CD4-positive, alpha-beta T cell treated with Interferon gamma for 1 hour (primary cell): ENCODE results near the gene BHLHE41.

Experiments used
- DNase-seq: peaks from one replicate; pipeline ENCODE4 v3.0.0-alpha.2; 2020

The BHLHE41 gene

GRCh38 chr12:26124446-26125399 lies at the start of gene BHLHE41:
Gene BHLHE41 (minus strand): TSS chr12:26125037. CDS start chr12:26124779, 258 bp downstream.
- peak; percentile 48 for DNase-seq

- DNase-seq: no peak
Measured at GRCh38 chr12:26172946-26173552, 48.2 kb upstream of the BHLHE41 start.

GRCh38 chr12:26172539-26172938 lies 47.7 kb upstream of the BHLHE41 start:
- no peak for DNase-seq

- no peak for DNase-seq
Measured at GRCh38 chr12:26172013-26172412, 47.2 kb upstream of the BHLHE41 start.

- no peak for DNase-seq
Measured at GRCh38 chr12:26164118-26164517, 39.3 kb upstream of the BHLHE41 start.

GRCh38 chr12:26162905-26163304 lies 38.1 kb upstream of the BHLHE41 start:
- no peak for DNase-seq

- DNase-seq: no peak
Measured at GRCh38 chr12:26162174-26162573, 37.3 kb upstream of the BHLHE41 start.

GRCh38 chr12:26158078-26158764 lies 33.4 kb upstream of the BHLHE41 start:
- no peak for DNase-seq

GRCh38 chr12:26157001-26157400 lies 32.2 kb upstream of the BHLHE41 start:
- no peak for DNase-seq

- DNase-seq: peak; percentile 51
Measured at GRCh38 chr12:26156201-26156871, 31.5 kb upstream of the BHLHE41 start.

- no peak for DNase-seq
Measured at GRCh38 chr12:26153421-26154154, 28.8 kb upstream of the BHLHE41 start.

GRCh38 chr12:26152507-26153102 lies 27.8 kb upstream of the BHLHE41 start:
- no peak for DNase-seq

GRCh38 chr12:26150736-26151450 lies 26.1 kb upstream of the BHLHE41 start:
- no peak for DNase-seq

- no peak for DNase-seq
Measured at GRCh38 chr12:26149968-26150500, 25.2 kb upstream of the BHLHE41 start.

GRCh38 chr12:26148291-26148690 lies 23.5 kb upstream of the BHLHE41 start:
- DNase-seq: no peak

- DNase-seq: no peak
Measured at GRCh38 chr12:26143291-26143690, 18.5 kb upstream of the BHLHE41 start.

- no peak for DNase-seq
Measured at GRCh38 chr12:26138860-26139259, 14.0 kb upstream of the BHLHE41 start.

- DNase-seq: no peak
Measured at GRCh38 chr12:26136688-26137087, 11.9 kb upstream of the BHLHE41 start.

- DNase-seq: no peak
Measured at GRCh38 chr12:26135571-26135970, 10.7 kb upstream of the BHLHE41 start.

GRCh38 chr12:26135010-26135420 lies 10.2 kb upstream of the BHLHE41 start:
- no peak for DNase-seq

- no peak for DNase-seq
Measured at GRCh38 chr12:26134540-26134939, 9.7 kb upstream of the BHLHE41 start.
